Epidermal melanocyte (primary cell): Measurements from ENCODE around the gene WDR48.

ENCODE experiments used
- DNase-seq: peaks from one replicate; pipeline ENCODE4 v3.0.0; 2011; ENCODE audit warnings: low spot score; ENCODE audit not compliant: insufficient read length

The WDR48 gene

DNA sequence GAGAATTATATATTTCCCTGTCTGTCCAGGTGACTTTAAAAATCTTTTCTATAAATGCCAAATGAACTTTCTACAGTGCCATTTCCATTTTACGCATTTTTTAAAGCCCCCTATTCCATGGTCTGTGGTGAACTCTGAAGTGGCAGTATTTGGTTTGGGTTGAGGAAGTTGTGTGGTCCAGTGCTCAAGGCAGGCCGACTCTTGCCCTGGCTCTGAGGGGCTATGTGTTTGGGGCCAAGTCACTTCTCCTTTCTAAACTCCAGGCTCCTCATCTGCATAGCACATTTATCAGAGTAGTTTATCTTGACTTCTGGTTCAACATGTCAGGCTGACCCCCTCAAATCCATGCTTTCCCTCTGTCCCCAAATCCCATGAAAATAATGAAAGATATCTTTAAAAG, 69.8 kb downstream of the WDR48 start:
- DNase-seq = no peak

DNA sequence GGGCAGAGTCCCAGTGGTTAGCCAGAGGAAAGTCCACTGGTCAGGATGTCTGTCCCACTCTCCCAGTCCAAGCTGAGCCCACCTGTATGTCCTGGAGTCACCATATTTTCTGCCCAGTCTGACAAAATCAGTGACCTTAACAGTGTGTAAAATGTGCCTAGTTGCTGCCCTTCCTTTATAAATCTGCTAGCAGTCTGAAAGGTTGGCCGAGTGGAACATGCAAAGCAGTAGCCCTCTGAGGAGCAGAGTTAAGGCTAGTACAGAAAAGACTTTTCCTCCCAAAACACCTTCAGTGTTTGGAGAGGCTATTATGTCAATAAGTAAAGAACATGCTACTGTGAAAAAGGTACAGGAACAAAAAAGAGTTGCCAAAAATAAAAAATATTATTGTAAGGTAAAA, 71.0 kb downstream of the WDR48 start:
- DNase-seq = no peak

DNA sequence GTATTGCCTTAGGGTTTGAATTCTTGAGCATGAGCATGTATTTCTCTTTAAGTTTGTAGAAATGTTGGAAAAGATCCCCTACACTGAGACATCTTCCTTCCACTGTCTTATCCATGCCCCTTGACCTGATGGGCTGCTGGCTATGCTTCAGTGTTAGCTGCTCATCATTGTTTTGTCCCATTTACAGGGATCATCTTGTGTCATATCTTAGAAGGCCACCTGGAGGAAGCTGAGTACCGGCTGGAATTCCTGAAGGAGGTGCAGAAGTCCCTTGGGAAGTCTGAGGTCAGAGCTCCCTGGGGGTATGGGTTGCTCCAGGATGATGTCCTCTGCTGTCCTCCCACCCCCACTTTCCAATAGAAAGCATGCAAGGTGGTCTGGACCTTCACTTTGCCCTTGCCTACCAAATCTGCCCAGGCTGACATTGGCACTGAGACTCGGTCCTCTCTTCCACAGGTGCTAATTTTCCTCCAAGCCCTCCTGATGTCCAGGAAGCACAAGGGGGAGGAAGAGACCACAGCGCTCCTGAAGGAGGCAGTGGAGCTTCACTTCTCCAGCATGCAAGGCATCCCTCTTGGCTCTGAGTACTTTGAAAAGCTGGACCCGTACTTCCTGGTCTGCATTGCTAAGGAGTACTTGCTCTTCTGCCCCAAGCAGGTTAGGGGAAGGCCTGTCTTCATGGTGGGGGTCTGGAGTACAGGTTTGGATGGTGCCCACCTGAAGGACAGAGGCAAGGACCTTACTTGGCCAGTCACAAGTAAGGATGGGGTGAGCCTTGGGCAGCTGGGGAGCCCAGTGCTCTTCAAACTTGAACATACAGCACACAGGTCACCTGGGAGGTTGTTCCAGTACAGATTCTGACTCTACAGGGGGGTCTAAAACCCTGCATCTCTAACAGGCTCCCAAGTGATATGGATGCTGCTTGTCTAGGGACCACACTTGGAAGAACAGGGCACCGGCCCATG, 73.3 kb downstream of the WDR48 start:
- no peak for DNase-seq

DNA sequence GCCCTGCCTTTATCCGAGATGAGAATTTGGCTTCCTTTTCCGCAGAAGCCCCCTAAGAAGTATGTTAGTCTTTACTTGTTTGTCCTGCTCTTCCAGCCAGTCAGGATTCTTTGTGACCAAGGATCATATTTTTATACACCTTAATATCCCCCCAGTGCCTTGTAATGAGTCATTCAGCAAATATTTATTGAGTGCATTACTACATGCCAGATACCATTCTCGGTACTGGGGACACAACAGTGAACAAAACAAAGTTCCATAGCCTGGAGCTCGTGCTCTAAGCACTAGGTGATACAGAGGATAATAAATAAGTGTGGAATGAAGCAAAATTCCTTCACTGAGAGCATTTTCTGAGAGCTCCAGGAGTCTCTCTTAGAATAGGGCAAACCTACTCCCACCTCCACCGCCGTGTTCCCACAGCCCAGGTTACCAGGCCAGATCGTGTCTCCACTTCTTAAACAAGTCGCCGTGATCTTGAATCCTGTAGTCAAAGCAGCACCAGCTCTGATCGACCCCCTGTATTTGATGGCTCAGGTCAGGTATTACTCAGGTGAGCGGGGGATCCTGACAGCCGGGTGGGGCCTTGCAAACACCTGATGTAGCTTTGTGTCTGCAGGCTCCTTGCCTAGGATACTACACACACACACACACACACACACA, 74.2 kb downstream of the WDR48 start:
- no peak for DNase-seq

DNA sequence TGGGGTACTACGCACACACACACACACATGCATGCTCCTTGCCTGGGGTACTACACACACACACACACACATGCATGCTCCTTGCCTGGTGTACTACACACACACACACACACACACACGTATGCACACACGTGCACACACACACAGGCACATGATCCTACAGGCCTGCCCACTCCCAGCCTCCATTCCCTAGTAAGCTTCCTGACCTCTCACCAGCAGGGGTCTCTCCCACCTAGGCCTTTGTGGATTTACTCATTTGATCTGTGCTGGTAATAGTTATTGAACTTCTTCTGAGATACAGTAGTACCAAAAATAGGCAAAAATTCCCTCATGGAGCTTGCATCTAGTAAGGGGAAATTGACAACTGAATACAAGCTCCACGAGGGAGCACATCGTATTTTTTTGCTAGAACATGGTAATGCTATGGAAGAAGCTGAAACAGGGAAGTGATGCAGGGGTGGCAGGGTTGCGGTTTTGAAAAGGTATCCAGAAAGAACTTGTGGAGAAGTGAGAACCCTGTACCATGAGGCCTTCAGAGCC, 74.8 kb downstream of the WDR48 start:
- DNase-seq = no peak

DNA sequence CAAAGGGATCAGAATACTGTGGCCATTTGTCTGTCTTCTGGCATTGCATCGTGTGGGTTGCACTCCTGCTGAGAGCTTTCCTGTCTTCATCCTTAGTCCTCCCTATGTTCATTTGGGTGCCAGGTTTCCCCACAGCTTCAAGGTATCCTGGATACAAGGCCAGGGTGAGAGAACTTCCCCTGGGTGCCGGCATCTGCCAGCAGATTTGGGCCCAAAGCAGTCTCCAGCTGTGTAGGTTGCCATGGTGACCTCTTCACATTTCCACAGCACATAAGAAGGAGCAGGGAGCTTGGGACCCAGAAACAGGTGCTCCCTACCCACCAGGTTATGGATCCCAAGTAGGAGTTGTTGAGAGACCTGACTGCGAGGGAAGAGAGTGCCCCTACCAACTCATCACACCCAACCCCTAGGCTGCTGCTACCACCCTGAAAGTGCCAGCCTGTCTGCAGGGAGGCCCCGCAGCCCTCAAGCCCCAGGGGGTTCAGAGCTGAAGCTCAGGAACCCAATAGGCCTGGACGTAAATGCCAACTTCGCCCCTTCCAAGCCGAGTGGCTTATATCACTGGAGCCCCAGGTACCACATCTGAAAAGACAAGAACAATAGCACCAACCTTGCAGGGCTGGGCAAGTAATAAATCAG, 75.6 kb downstream of the WDR48 start:
- no peak for DNase-seq

DNA sequence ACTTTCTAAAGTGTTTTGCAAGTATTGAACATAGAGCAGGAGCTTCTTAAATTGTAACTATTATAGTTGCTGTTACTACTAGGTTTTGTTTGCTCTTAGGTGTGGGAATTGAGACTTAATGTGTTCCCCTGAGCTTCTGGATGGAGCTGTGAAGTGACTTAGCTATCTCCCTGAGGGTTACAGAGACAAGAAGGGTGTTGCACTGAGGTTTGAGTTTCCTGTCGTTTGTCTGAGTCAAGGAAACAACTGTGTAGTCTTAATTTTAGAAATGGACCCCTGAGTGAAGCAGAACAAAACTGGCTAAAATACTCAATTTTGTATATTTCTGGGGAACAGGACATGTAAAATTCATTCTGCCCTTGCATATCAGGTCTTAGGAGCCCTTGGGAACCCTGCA, 76.1 kb downstream of the WDR48 start:
- DNase-seq = no peak

DNA sequence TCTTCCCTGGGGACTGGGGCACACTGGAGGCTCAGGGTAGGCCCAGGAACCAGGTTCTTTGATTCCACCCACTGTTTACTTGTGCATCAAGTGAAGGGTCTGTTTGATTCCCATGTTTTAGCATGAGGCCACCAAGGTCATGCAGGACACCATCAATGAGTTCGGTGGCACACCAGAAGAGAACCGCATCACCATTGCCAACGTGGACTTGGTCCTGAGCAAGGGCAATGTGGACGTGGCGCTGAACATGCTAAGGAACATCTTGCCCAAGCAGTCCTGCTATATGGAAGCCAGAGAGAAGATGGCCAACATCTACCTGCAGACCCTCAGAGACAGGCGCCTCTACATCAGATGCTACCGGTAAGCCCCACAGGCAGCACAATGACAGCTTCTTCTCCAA, 77.1 kb downstream of the WDR48 start:
- DNase-seq = no peak

DNA sequence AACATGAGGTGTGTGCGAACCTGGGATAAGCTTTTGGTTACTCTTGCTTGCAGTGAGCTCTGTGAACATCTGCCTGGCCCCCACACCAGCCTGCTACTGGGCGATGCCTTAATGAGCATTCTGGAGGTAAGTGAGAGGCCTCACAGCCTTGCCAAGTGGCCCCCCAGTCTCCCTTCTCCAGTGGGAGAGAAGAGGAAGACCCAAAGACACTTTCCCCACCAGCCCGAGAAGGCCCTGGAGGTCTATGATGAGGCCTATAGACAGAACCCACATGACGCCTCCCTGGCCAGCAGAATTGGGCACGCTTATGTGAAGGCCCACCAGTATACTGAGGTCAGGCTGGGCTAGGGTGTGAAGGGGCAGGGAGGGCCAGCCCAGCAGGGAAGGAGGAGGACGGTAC, 78.2 kb downstream of the WDR48 start:
- no peak for DNase-seq

DNA sequence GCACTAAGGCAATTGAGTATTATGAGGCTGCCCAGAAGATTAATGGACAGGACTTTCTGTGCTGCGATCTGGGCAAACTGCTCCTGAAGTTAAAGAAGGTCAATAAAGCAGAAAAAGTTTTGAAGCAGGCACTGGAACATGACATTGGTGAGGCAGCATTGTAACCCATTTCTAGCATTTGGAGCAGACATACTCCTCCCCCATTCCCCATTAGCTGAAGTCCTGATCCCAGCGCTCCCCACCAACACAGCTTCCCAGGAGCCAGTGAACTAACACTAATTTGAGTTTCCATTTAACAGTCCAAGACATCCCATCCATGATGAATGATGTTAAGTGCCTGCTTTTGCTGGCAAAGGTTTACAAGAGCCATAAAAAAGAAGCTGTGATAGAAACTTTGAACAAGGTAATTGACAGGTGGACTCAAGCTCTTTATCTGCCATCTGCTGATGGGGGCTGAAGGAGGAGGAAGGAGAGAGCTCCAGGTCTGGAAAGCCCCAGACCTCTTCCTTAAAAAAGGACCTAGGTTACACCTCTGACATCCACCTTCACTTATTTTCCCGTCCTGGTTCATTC, 79.0 kb downstream of the WDR48 start:
- no peak for DNase-seq

DNA sequence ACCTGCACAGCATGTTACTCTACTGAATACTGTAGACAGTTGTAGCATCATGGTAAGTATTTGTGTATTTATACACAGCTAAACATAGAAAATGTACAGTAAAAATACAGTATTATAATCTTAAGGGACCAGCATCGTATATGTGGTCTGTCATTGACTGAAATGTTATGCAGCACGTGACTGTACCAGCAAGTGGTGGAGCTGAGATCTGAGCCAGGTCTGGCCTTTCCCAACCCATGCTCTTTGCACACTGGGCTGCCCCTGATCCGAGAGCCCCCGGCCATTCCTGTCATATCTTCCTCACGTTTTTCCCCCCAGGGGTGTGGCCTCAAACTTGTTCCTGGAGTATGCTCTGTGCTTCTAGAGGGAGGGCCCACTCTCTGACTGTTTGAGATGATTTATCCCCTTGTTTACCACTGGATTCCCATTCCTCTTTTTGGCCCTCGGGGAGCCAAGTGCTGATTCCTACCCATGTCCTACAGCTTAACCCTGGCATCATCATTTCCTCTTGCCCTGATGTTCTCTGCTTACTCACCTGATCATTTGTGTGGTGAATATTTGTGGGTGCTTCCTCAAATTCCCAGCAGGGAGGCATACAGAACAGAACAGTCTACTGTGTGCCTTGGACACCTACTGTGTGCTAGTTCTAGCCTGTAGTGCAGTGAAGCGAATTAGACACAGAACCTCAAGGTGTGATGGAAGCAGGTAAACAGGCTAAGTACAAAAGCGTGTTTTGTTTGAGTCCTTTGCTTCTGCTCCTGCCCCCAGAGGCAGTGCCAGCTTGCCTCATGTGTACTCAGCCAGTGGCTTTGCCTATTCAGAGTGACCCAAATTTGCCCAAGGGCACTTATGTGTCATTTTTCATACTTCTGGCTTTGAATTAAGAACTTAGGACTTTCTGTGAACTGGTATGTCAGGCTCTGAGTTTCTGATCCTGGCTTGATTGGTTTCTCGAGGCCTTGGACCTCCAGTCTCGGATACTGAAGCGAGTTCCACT, 80.6 kb downstream of the WDR48 start:
- no peak for DNase-seq

DNA sequence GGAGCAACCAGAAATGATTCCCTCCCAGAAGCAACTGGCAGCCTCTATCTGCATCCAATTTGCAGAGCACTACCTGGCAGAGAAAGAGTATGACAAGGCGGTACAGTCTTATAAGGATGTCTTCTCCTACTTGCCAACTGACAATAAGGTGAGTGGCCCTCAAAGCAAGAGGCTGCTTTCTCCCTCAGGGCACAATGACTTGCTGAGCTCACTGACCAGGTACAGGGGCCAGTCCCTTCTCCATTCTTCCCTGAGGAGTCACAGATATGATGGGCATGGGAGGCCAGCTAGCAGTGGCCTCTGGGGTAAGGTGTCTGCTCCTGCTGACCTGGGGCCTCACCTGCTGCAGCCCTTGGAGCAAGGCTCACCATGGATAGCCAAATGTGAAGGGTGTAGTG, 81.3 kb downstream of the WDR48 start:
- DNase-seq = no peak

DNA sequence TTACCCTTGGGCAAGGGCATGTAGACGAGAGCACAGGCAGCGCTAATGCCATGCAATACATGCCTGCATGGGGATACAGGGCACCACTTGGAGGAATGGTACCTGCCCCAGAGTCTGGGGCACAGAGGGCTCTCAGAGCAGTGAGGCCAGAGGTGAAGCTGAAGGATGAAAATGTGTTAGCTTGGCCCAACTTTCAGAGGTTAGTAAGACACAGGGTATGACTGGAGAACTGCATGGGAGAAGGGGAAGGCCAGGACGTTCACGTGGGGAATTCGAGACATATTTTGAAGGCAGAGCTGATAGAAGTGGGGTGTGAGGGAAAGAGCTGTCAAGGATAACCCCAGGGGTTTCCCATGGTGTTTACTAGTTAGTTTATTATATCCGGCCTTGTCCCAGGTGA, 82.0 kb downstream of the WDR48 start:
- DNase-seq = no peak

DNA sequence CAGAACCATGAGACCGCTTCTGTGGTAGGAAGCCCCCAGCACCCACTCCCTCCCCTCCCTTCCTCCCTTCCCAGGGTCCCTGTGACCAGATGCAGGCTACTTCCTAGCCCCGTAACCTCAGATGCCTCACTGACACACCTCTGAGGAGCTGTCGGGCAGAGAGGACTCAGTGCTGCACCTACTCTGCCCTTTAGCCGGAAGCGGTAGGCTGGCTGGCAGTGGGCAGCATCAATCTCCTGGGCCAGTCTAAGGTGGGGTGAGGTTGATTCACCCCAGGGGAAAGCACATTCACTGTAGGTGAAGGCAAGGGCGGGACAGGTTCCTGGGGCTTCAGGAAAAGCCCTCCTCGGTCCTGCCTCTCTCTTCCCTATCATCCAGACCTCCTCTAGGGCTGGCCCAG, 82.5 kb downstream of the WDR48 start:
- no peak for DNase-seq

DNA sequence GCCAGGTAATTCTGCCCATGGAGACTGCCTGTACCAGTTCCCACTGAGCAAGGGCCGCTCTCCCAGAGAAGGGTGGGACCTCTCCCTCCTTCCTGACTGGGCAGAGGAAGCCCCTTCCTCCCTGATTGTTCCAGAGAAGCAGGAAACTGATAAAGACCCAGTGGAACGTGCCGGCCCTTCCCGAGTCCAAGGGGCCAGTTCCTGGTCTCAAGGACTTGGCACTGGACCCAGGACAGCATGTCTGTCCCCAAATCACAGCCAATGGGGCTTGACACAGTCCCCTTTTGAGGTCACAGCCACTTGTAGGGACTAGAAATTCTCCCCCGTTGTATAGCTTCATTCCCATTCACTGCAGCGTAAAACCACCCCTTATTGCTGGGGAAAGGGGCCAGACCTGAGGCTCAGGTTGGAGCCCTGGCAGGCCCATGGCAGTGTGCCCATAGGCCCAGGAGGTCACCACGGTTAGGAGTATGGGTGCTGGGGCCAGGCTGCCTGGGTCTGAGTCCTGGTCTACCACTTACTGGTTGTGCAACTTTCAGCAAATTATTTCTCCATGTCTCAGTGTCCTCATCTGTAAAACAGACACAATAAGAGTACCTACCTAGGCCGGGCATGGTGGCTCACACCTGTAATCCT, 83.5 kb downstream of the WDR48 start:
- no peak for DNase-seq

DNA sequence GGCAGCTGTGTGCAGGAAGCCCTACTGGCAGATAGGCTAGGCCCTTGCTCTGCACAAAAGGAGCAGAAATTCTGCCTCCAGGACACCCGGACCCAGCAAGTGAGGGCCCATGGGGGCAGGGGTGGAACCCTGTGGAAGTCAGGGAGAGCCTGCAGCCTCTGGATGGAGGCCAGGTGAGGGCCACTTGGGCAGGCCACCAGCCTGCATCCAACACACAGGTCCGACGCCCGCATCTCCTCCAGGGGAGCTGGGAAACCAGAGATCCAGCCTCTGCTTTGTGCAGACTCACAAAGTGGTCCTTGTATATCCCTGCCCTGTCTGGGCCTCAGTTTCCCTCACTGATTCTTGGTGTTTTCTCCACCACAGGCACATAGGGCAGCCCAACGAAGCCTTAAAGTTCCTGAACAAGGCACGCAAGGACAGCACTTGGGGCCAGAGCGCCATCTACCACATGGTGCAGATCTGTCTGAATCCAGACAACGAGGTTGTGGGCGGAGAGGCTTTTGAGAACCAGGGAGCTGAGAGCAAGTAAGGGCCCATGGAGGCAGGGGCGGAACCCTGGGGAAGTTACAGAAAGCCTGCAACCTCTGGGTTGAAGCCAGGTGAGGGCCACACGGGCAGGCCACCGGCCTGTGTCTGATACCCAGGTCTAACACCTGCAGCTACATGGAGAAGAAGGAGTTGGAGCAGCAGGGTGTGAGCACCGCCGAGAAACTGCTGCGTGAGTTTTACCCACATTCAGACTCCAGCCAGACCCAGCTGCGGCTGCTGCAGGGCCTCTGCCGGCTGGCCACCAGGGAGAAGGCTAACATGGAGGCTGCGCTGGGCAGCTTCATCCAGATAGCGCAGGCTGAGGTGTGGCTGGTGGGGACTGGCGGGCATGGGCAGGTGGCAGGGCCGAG, 85.0 kb downstream of the WDR48 start:
- no peak for DNase-seq

DNA sequence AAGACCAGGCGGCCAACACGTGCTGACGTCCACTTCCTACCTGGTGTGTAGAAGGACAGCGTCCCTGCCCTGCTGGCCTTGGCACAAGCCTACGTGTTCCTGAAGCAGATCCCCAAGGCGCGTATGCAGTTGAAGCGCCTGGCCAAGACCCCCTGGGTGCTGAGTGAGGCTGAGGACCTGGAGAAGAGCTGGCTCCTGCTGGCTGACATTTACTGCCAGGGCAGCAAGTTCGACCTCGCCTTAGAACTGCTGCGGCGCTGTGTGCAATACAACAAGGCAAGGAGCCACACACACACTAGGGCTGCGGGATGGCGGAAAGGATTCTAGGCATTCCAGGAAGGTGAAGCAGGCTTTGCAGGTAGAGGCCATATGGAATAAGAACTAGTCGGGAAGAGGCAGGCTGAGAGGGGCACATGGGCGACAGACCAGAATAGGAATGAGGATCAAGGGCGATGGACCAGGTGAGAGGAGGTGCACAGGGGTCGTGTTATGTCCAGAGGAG, 85.7 kb downstream of the WDR48 start:
- DNase-seq = no peak

DNA sequence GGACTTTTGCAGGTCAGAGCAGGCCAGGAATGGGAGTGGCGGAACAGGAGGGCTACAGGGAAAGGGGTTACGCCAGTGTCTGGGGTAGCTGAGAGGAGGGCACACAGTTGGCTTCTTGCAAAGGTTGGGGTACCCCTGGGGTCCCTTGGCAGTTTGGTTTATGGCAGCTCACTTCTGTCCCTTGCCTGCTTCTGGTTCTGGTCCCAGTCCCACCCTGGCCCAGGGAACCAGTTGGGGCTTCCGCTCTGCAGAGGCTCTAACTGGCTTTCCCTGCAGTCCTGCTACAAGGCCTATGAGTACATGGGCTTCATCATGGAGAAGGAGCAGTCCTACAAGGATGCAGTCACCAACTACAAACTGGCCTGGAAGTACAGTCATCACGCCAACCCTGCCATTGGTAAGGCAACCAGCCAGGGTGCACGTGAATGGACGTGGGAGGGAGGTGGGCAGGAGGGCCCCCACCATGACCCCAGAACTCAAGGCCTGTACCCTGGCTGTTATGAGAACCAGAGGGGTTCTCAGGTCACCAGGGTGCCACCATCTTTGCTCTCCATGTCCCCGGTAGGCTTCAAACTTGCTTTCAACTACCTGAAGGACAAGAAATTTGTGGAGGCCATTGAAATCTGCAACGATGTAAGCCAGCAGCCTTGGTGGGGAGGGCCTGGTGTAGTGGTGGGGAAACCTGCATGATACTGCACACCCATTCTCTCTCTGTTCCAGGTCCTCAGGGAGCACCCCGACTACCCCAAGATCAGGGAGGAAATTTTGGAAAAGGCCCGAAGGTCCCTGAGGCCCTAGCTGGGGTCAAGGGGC, 86.4 kb downstream of the WDR48 start:
- DNase-seq = no peak
